Activated T-cell treated with anti-CD3 and anti-CD28 coated beads for 1 hour (primary cell): ENCODE data around the gene RPS5.
"Not testable (repeated sequence)": the region's sequence is repeated elsewhere in the genome, so short reads cannot be mapped to it uniquely, and the experiment has no call there.

ENCODE experiments used
- DNase-seq: peaks from one replicate; pipeline ENCODE4 v3.0.0-alpha.2; 2020; ENCODE audit warnings: low read depth

RPS5 gene

GRCh38 chr19:58385891-58386575, 1.0 kb upstream of the RPS5 start:
- DNase-seq: no peak

GRCh38 chr19:58387338-58388174, 487 bp downstream of the RPS5 start:
- no peak for DNase-seq

GRCh38 chr19:58388175-58388526, 1.1 kb downstream of the RPS5 start:
- DNase-seq: no peak

GRCh38 chr19:58392945-58393724, 6.1 kb downstream of the RPS5 start:
- no peak for DNase-seq

- DNase-seq: no peak
Measured at GRCh38 chr19:58393725-58394033, 6.6 kb downstream of the RPS5 start.

- no peak for DNase-seq
Measured at GRCh38 chr19:58394821-58395219, 7.8 kb downstream of the RPS5 start.

- no peak for DNase-seq
Measured at GRCh38 chr19:58395220-58395978, 8.3 kb downstream of the RPS5 start, which contains the start of gene RNF225. Gene RNF225 (plus strand): TSS chr19:58395656. CDS start chr19:58396090, 434 bp downstream.

GRCh38 chr19:58395979-58396627, 9.0 kb downstream of the RPS5 start:
- no peak for DNase-seq

- no peak for DNase-seq
Measured at GRCh38 chr19:58396691-58397532, 9.8 kb downstream of the RPS5 start.

- DNase-seq: no peak
Measured at GRCh38 chr19:58397533-58398037, 10.5 kb downstream of the RPS5 start.

- no peak for DNase-seq
Measured at GRCh38 chr19:58398087-58398486, 11.0 kb downstream of the RPS5 start.

GRCh38 chr19:58398545-58398944, 11.5 kb downstream of the RPS5 start:
- DNase-seq: no peak

- no peak for DNase-seq
Measured at GRCh38 chr19:58399903-58400302, 12.8 kb downstream of the RPS5 start.

GRCh38 chr19:58400316-58400915, 13.3 kb downstream of the RPS5 start:
- DNase-seq: no peak

GRCh38 chr19:58400916-58401839, 14.1 kb downstream of the RPS5 start:
- DNase-seq: peak; percentile 98

GRCh38 chr19:58401840-58402421, 14.9 kb downstream of the RPS5 start:
- DNase-seq: no peak

GRCh38 chr19:58403920-58404478, 16.9 kb downstream of the RPS5 start:
- DNase-seq: not testable (repeated sequence)
